GM18907 (cell line): ENCODE measurements around the gene RHPN2.
"Not testable (repeated sequence)": the region's sequence is repeated elsewhere in the genome, so short reads cannot be mapped to it uniquely, and the experiment has no call there.

ENCODE experiments used
- ATAC-seq: cut with Tn5 transposase; IDR thresholded peaks from one replicate; pipeline ENCODE4 v1.9.1; 2021; ENCODE audit warnings: mild to moderate bottlenecking, moderate library complexity; ENCODE audit not compliant: unreplicated experiment

Gene RHPN2

GRCh38 chr19:33066543-33066942 lies 1.9 kb upstream of the RHPN2 start:
- ATAC-seq: no peak

DNA sequence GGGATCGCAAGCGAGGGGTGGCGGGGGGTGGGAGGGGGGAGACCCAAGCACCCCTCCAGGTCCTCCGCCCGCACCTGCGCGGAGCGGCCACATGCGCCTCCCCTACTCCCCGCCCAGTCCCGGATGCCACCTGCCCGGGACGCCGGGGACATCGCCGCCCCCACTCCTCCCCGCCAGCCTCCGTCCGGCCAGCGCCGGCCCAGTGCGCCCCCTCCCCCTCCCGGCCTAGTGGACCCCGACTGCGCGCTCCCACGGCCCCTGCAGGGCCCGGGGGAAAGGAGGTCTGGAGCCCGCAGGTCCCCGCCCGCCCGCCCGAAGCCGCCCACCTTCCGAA lies 263 bp downstream of the RHPN2 start:
- ATAC-seq: peak; percentile 58

- no peak for ATAC-seq
Observed at GRCh38 chr19:33063753-33064457, 783 bp downstream of the RHPN2 start.

DNA sequence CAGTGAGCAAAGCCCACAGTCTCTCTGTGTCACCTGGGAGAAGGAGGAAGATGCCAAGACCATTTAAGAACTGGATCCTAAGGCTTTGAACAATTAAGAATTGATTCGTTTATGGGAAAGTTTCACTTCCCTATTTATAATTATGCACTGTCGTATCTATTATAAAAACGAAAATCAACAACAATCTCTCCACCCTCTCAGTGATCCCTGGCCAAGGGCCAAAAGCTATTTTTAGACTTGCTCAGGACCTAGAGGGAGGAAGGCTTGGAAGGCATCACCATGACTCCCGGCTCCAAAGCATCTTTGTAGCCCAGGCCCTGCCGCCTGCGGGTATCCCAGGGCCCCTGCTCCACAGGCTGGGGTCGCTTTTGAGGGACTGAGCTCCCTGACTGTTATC lies 1.3 kb downstream of the RHPN2 start:
- no peak for ATAC-seq

GRCh38 chr19:33062902-33063301 lies 1.8 kb downstream of the RHPN2 start:
- no peak for ATAC-seq

DNA sequence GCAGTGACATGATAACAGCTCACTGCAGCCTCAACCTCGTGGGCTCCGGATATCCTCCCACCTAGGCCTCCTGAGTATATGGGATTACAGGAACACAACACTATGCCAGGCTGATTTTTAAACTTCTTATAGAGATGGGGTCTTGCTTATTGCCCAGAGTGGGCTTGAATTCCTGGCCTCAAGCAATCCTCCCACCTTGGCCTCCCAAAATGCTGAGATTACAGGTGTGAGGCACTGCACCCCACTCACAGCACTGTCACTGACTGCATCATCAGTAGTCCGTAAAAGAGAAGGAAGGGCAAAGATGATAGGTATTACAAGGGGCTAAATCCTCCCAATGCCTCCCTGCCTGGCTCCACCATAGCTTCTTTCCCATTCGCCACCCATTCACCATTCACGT lies 4.1 kb downstream of the RHPN2 start:
- ATAC-seq: no peak

DNA sequence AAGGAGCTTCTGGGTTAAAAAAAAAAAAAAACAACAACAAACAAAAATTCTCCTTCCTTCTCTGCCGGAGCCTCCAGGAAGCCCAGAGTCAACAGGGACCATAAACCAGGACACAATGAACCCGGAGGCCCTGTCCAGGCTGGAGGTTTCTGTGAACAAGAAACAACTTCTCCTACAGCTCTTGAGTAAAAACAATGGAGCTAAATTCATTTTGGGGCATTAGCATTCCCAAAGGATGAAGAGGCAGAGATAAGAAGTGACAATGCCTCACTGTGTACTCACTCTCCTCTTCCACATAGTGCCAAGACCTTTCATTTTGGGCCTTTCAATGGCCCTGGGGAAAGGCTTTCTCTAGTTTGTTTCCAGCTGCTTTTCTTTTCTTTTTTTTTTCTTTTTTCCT lies 9.0 kb downstream of the RHPN2 start:
- no peak for ATAC-seq

- no peak for ATAC-seq
Observed at GRCh38 chr19:33054623-33055022, 10.1 kb downstream of the RHPN2 start.

DNA sequence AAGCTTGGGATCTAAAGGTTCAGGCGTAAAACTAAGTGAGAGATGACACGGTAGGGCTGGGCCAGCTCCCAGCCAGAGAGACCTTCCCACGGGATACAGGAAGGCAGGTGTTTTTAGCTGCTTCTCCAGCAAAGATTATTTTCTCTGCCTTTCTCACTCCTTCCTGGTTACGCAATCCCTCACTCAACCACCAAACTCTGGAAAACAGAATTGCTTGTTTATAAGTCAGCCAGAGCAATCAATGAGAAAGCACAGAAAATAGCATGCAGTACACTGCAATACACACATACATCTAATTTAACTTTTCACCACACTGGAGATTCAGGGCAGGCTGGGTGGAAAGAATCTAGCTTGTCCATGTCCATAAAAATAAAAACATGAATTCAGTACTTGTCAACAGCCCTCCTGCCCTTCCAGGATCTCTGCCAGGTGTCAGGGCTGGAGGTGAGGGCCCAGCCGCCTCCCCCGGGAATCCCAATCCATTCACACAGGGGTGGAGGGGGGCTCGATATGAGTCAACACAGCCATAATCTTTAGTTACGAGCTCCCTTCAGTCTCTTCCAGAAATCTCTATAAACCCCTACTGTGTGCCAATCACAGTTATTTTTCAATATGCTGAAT lies 12.2 kb downstream of the RHPN2 start:
- no peak for ATAC-seq

- ATAC-seq: no peak
Observed at GRCh38 chr19:33050110-33050509, 14.6 kb downstream of the RHPN2 start.

GRCh38 chr19:33048806-33049676 lies 15.6 kb downstream of the RHPN2 start:
- no peak for ATAC-seq

DNA sequence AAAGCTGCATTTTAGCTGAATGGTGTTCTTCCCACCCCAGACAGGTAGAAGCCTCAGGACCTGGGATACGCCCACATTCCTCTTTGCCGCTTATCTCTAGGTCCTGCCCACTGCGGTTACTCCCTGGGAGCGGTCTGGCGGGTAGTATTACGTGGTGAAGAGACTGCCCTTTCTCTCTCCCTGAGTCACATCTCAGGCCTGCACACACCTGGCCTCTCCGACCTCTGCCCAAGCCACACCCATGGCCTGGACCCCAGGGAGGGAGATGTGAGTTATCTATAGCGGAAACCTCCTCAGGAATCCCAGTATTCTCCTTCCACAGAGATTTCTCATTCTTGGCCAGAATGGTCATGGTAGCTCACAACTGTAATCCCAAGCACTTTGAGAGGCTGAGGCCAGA lies 17.3 kb downstream of the RHPN2 start:
- no peak for ATAC-seq

DNA sequence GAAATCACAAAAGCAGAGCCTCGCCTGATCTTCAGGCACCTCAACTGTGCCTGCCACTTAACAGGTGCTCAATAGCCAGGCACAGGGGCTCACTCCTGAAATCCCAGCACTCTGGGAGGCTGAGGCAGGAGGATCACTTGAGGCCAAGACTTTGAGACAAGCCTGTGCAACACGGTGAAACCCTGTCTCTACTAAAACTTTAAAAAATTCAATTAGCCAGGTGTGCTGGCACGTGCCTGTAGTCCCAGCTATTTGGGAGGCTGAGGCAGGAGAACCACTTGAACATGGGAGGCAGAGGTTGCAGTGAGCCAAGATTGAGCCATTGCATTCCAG lies 22.9 kb downstream of the RHPN2 start:
- not testable (repeated sequence) for ATAC-seq

- ATAC-seq: peak; percentile 82
Observed at GRCh38 chr19:33040994-33041827, 23.5 kb downstream of the RHPN2 start.

- no peak for ATAC-seq
Observed at GRCh38 chr19:33039815-33040214, 24.9 kb downstream of the RHPN2 start.

DNA sequence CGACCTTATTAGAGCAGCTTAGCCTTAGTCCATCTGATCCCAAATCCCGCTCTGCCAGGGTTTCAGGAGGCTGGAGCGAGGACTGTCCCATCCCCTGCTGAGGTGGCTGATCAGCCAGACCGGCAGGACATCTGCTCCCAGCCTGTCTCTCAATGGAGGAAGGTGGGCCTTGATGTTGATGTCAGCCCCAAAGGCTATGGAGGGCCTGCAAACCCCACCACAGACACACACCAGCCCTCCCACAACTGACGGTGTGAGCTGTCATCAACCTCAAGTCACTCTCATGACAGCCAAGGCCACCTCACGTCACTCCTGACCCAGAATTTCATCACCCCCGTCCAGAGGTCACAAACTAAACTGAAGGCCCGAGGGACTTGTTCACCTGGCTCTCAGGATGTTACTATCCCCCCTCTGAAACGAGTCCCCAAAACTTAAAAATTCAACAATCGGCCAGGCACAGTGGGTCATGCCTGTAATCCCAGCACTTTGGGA lies 25.5 kb downstream of the RHPN2 start:
- no peak for ATAC-seq

GRCh38 chr19:33037168-33038025 lies 27.3 kb downstream of the RHPN2 start:
- ATAC-seq: not testable (repeated sequence)

- ATAC-seq: not testable (repeated sequence)
Observed at GRCh38 chr19:33036370-33037167, 28.1 kb downstream of the RHPN2 start.

DNA sequence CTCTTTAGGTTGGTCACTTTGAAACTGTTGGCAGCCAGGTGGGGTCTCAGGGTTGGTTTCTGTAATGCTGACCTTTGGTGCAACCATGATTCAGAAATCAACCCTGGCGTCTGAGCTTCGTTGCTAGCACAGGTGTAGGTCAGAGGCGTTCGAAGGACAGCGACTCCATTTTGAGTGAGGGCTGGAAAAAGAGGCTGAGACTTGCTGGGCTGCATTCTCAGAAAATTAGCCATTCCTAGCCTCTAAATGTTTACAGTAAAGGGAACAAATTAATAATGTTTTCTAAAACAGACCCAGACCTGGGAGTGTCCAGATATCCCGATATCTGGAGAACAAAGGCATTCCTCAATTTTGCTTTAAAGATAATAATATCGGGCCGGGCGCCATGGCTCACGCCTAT lies 29.2 kb downstream of the RHPN2 start:
- no peak for ATAC-seq
